Activated CD4-positive, alpha-beta T cell treated with anti-CD3 and anti-CD28 coated beads, Interleukin-2, amount 10 ng/mL, durations not matched to agents 24 days and 14 days (primary cell): ENCODE results near the gene RXRA. TPM values are rescaled to one million over a fixed set of nuclear protein-coding genes. Genes with fewer than 3 reads are reported as not detected.
A peak's percentile ranks its signal among the peaks of the same experiment; 100 is the strongest.

Experiments
- DNase-seq: peaks from one replicate; pipeline ENCODE4 v3.0.0; 2022
- H3K27ac Mint-ChIP-seq: one replicate; pipeline ENCODE4 v1.8.0; 2022; ENCODE audit warnings: mild to moderate bottlenecking, mixed read lengths
- H3K27me3 Mint-ChIP-seq: one replicate; pipeline ENCODE4 v1.8.0; 2022; ENCODE audit warnings: mixed read lengths
- H3K36me3 Mint-ChIP-seq: one replicate; pipeline ENCODE4 v1.8.0; 2022; ENCODE audit warnings: low read depth, mild to moderate bottlenecking, mixed read lengths
- H3K4me1 Mint-ChIP-seq: one replicate; pipeline ENCODE4 v1.8.0; 2021; ENCODE audit warnings: mixed read lengths
- H3K4me3 Mint-ChIP-seq: one replicate; pipeline ENCODE4 v1.8.0; 2022; ENCODE audit warnings: mild to moderate bottlenecking, moderate library complexity, mixed read lengths
- H3K9me3 Mint-ChIP-seq: one replicate; pipeline ENCODE4 v1.8.0; 2021; ENCODE audit warnings: mixed read lengths
- intact Hi-C: fragments of 100-400 bp; cut with micrococcal nuclease; formaldehyde crosslinking; loops from one replicate; pipeline ENCODE4 v1.15.1; 2023
- total RNA-seq: library from RNA; stranded (reverse); gene quantifications from 2 replicates; pipeline ENCODE4 v1.2.3, GENCODE V29; 2022

RXRA gene
- total RNA-seq, 1 donor from 2014 or later, result 4.8 TPM

DNA sequence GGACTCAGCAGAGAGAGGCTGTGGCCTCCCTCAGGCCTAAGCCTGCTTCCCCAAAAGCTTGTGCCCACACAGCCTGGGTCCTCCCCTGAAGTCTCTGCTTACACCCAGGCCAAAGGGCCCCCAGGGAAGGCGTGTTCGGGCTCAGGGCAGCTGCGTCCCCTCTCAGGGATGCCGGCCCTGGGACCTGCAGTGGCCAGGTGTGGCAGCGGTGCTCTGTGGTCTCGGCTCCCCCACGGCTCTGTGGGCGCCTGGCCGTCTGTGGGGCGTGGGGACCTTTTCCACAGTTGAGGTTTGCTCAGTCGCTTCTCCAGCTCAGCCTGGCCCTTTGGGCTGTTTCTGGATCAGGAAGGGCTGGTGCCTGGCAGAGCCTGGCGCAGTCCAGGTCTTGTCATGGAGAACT lies 75.9 kb downstream of the RXRA start:
- Mint-ChIP-seq H3K4me3 (no peak overlapping the region), H3K4me1 (peaks cover 31% of the 10 kb centered on the region), H3K27ac (no peak overlapping the region), H3K27me3 (peaks cover 12% of the 10 kb centered on the region), H3K36me3 (no peaks in the 10 kb centered on the region), H3K9me3 (no peaks in the 10 kb centered on the region)
- intact Hi-C loops, result no loop called here
- no peak for DNase-seq

GRCh38 chr9:134403292-134403681 lies 77.0 kb downstream of the RXRA start:
- Mint-ChIP-seq H3K4me3 (no peak overlapping the region), H3K27ac (no peak overlapping the region), H3K9me3 (no peaks in the 10 kb centered on the region), H3K27me3 (peaks cover 12% of the 10 kb centered on the region), H3K36me3 (no peaks in the 10 kb centered on the region), H3K4me1 (peaks cover 25% of the 10 kb centered on the region)
- intact Hi-C loops, result no loop called here
- no peak for DNase-seq

DNA sequence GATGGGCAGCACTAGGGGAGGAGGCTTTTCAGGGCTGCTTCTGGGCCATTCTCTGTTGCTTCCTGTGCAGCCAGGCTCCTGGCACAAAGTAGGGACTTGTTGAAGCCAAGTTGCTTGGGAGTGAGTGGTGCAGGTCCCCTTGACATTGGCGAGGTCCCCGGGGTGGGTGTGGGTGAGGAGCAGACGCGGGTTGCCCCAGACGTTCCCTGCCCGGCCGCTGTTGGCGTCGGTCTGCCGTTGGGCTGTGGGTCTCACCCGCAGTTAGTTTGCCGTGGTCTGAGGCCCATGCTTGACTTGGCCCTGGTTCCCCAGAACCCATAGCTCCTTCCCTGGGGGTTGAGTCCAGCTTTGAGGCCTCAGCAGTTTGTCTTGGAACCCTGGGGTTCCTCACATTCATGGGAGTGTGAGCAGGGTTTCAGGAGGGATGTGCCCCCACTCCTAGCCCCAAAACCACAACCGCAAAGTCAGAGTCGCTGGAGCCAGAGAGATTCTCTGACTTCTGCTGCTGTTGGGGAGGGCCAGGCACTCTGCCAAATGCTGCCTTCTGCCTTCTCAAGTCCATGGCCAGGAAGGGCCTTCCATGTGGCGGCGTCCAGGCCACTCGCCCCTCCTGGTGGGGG lies 77.5 kb downstream of the RXRA start:
- Mint-ChIP-seq H3K36me3 (no peaks in the 10 kb centered on the region), H3K4me1 (peaks cover 25% of the 10 kb centered on the region), H3K4me3 (no peak overlapping the region), H3K27ac (no peak overlapping the region), H3K9me3 (no peaks in the 10 kb centered on the region), H3K27me3 (peaks cover 12% of the 10 kb centered on the region)
- intact Hi-C loops, result no loop called here
- DNase-seq, result peak; percentile 69

- intact Hi-C loops, result no loop called here
- Mint-ChIP-seq H3K36me3 (no peaks in the 10 kb centered on the region), H3K27ac (no peak overlapping the region), H3K4me3 (peak overlapping the region; percentile 6), H3K27me3 (peaks cover 14% of the 10 kb centered on the region), H3K9me3 (no peaks in the 10 kb centered on the region), H3K4me1 (peaks cover 25% of the 10 kb centered on the region)
- no peak for DNase-seq
These were observed 78.4 kb downstream of the RXRA start for GRCh38 chr9:134404376-134405358.

DNA sequence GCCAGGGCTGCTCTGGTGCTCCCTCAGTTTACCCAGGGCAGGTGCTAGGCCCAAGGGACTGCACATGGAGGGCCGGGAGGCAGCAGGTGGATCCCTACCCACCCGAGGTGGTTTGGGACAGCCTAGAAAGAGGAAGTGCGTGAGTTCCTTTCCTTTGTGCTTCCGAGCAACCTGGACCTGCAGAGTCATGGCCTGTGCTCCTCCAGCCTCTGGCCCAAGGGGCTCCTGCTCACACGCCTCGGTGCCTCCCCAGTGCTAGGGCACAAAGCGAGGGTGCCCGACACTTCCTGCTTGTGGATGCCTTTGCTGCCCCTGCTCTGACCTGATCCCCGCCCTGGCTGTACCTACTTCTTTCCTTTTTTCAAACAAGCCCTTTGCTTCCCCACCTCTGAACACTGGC lies 79.3 kb downstream of the RXRA start:
- Mint-ChIP-seq H3K4me3 (no peak overlapping the region), H3K9me3 (no peaks in the 10 kb centered on the region), H3K27ac (no peak overlapping the region), H3K36me3 (no peaks in the 10 kb centered on the region), H3K4me1 (peaks cover 25% of the 10 kb centered on the region), H3K27me3 (peaks cover 18% of the 10 kb centered on the region)
- intact Hi-C loops, result no loop called here
- no peak for DNase-seq

GRCh38 chr9:134406366-134407120 lies 80.3 kb downstream of the RXRA start:
- intact Hi-C loops, result loop anchor here (1.0 to 2.0 kb wide), 2 partner anchors 16 to 37 kb away; no protein-coding TSS in a partner anchor
- H3K4me1 Mint-ChIP-seq, result peaks cover 25% of the 10 kb centered on the region
- no peak for DNase-seq
- H3K27ac Mint-ChIP-seq, result peak overlapping the region; percentile 54
- peak overlapping the region; percentile 72 for H3K4me3 Mint-ChIP-seq
- H3K36me3 Mint-ChIP-seq, result no peaks in the 10 kb centered on the region
- no peaks in the 10 kb centered on the region for H3K9me3 Mint-ChIP-seq
- peaks cover 18% of the 10 kb centered on the region for H3K27me3 Mint-ChIP-seq

- Mint-ChIP-seq H3K27ac (peak overlapping the region; percentile 54), H3K27me3 (peaks cover 18% of the 10 kb centered on the region), H3K36me3 (no peaks in the 10 kb centered on the region), H3K9me3 (no peaks in the 10 kb centered on the region), H3K4me3 (peak overlapping the region; percentile 72), H3K4me1 (peaks cover 25% of the 10 kb centered on the region)
- intact Hi-C loops, result loop anchor here (1.0 to 2.0 kb wide), 2 partner anchors 16 to 36 kb away; no protein-coding TSS in a partner anchor
- peak; percentile 94 for DNase-seq
These were observed 81.0 kb downstream of the RXRA start for GRCh38 chr9:134407121-134407779.

DNA sequence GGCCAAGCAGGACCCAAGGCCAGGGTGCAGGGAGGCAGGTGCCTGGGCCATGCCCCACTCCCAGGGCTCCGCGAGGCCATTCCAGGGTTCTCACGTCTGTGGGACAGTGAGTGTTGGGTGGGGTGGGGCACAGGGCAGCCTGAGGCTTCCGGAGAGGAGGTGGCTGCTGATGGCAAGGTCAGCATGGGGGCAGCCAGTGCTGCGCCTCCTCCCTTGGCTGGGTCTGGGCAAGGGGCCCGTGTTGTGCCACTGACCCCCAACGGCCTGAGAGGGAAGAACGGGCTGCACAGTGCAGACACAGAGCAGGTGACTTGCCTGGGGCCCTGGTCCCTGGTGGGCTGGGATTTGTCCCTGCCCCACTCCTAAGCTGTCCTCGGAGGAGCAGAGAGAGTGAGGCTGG lies 82.1 kb downstream of the RXRA start:
- Mint-ChIP-seq H3K9me3 (no peaks in the 10 kb centered on the region), H3K4me3 (no peak overlapping the region), H3K27me3 (peaks cover 18% of the 10 kb centered on the region), H3K4me1 (peaks cover 27% of the 10 kb centered on the region), H3K27ac (no peak overlapping the region), H3K36me3 (no peaks in the 10 kb centered on the region)
- intact Hi-C loops, result no loop called here
- no peak for DNase-seq

GRCh38 chr9:134408939-134409737 lies 82.9 kb downstream of the RXRA start:
- Mint-ChIP-seq H3K9me3 (no peaks in the 10 kb centered on the region), H3K36me3 (no peaks in the 10 kb centered on the region), H3K4me1 (peaks cover 20% of the 10 kb centered on the region), H3K4me3 (no peak overlapping the region), H3K27me3 (peaks cover 17% of the 10 kb centered on the region), H3K27ac (no peak overlapping the region)
- intact Hi-C loops, result no loop called here
- DNase-seq, result no peak

GRCh38 chr9:134410071-134410834 lies 84.0 kb downstream of the RXRA start:
- no peak overlapping the region for H3K27ac Mint-ChIP-seq
- no peaks in the 10 kb centered on the region for H3K9me3 Mint-ChIP-seq
- peaks cover 10% of the 10 kb centered on the region for H3K27me3 Mint-ChIP-seq

GRCh38 chr9:134410835-134411217 lies 84.6 kb downstream of the RXRA start:
- intact Hi-C loops, result no loop called here
- Mint-ChIP-seq H3K4me1 (peaks cover 11% of the 10 kb centered on the region), H3K4me3 (no peak overlapping the region), H3K27ac (no peak overlapping the region), H3K9me3 (no peaks in the 10 kb centered on the region), H3K27me3 (peaks cover 9% of the 10 kb centered on the region), H3K36me3 (no peaks in the 10 kb centered on the region)
- DNase-seq, result no peak

More at GRCh38 chr9:134410071-134410834, 84.0 kb downstream of the RXRA start:
- Mint-ChIP-seq H3K4me3 (no peak overlapping the region), H3K4me1 (peaks cover 13% of the 10 kb centered on the region), H3K36me3 (no peaks in the 10 kb centered on the region)
- DNase-seq, result no peak
- intact Hi-C loops, result no loop called here
